Keratinocyte (primary cell): ENCODE results near the gene CHRNG.

Experiments
- CTCF ChIP-seq, 3 experiments: IDR thresholded peaks in 1 of 3; conservative IDR thresholded peaks in 1 of 3; optimal IDR thresholded peaks in 1 of 3; 2 replicates in 2 of 3; 3 replicates in 1 of 3; pipeline versions ENCODE3 to v1.5.1; 2011; ENCODE audit warnings: low read length in 3 of 3, mild to moderate bottlenecking in 3 of 3, moderate library complexity in 2 of 3, control low read depth in 1 of 3, inconsistent platforms in 1 of 3; ENCODE audit not compliant: insufficient read depth in 2 of 3; ENCODE audit errors: extremely low read depth in 1 of 3
- EZH2 ChIP-seq: IDR thresholded peaks from one replicate; pipeline ENCODE4 v1.6.1; 2012; ENCODE audit warnings: inconsistent platforms, mild to moderate bottlenecking, low read length, moderate library complexity

GRCh38 chr2:232515639-232516038 is 23.9 kb upstream of the CHRNG start:
- TF ChIP-seq CTCF (optimal IDR thresholded peaks at IDR 0.05 in 1 of 3, IDR thresholded peaks at IDR 0.05 in 1 of 3, conservative IDR thresholded peaks at IDR 0.05 in 1 of 3; ENCODE audit: extremely low read depth in 1 of 3, insufficient read depth in 2 of 3, low read length in 3 of 3), result no peak
- TF ChIP-seq EZH2, result no peak
